Kidney glomerular epithelial cell (primary cell): ENCODE measurements around the gene SUB1.
"Not testable (repeated sequence)": the region's sequence is repeated elsewhere in the genome, so short reads cannot be mapped to it uniquely, and the experiment has no call there.

Source experiments
- DNase-seq: peaks from one replicate; lab custom pipeline; 2025; lab: John Stamatoyannopoulos, UW

SUB1 gene

DNA sequence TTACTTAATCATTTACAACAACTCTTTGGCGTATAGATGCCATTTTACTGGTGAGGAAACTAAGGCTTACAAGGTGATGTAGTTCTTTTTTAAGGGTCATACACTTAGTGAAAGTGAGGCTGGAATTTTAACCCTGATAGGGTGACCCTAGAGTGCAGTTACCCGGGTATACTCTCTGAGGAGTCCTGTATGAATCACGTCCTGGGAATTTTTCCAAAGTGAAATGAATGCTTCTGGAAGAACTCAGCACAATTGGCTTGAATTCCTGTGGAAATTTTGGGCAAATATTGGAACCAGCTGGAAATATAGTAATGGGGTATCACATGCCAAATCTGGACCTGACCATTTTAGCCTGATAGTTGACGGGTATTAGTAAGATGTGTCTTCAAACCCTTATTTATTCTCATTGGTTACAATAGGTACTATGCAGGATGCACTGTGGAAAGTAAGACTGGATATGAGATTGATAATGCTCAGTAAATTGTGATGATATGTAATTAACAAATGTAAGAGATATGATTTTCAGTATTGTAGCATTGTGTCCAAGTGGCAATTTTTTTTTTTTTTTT lies 14.8 kb downstream of the SUB1 start:
- peak; percentile 59 for DNase-seq

- DNase-seq, result no peak
These were observed 16.4 kb downstream of the SUB1 start for GRCh38 chr5:32601623-32602295.

DNA sequence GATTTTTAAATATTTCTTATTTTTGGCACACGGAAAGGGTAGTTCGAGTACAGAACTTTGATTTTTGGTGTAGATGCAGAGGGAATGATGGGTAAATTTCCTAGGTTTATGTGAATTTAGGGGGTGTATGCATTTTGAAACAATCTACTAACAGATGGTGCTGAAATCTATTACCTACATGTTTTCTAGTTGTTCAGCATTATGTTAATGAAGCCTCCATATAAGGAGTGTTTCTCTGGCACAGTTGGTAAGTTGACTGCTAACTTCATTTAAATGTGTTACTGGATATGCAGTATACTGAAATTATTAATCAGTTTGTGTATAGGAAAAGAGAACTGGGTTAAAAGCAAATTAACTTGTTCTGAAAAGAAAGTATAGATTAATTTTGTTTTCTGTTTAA lies 17.5 kb downstream of the SUB1 start:
- no peak for DNase-seq

- no peak for DNase-seq
These were observed 19.7 kb downstream of the SUB1 start for GRCh38 chr5:32604800-32605765.

- DNase-seq, result no peak
These were observed 20.4 kb downstream of the SUB1 start for GRCh38 chr5:32605766-32606152.

- DNase-seq, result peak; percentile 45
These were observed 27.0 kb downstream of the SUB1 start for GRCh38 chr5:32612134-32612888.

DNA sequence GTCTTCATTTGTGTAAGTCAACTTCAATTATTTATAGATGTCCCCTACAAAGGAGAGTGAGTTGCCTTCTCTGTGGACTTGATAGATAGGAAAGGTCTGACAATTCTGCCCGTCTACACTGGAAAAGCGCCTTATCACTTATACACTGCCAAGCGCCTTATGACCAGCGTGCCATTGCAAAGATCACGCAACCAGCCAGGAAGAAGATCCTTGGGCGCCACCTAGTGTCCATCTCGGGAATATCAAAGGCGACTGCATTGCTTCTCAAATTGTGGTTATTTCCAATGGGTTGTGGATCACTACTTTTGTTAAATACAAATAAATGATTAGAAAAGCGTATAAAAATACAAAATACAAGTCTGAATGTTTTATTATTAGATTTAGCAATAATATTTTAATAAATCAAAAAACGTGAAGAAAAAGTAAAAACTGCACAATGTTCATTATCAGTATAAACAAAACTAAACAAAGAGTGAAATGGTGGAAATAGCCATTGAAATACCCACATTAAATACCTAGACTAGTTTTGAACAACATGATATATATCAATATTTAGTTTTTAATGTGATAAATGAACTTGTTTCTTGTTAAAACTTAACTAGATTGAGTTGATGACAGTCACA lies 27.8 kb downstream of the SUB1 start:
- peak; percentile 68 for DNase-seq

DNA sequence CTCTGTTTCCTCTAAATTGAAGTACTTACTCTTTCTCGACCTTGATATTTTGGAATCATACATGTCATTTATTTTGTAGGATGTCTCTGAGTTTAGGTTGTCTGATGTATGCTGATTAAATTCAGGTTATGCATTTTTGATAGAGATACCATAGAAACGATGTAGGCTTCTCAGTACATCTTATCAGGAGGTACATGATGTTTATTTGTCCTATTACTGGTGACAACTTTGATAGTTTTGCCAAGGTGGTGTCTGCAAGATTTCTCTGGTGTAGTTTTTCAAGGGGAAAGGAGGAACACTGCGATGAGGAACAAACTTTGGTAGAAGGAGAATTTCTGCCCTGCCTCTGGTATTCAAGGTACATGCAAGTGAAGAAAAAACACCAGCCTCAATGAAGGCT lies 29.9 kb downstream of the SUB1 start:
- no peak for DNase-seq

GRCh38 chr5:32618962-32619361 lies 33.6 kb downstream of the SUB1 start:
- DNase-seq, result no peak

DNA sequence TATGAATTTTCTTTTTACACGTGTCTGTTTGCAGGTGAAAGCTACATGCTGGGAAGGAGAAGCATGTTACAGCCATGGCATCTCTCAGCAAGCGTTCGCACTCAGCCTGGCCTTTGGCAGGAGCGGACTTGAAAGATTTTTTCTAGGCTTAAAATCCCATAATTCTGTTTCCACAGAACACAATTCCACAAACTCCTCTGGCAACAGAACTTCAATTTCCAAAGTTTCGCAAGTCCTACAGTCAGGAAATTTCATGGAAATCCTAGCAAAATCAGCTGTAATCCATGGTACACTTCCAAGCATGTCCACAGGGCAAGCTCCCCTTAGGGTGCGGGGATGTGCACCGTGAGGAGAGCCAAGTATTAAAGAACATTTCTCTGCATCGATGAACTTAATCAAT lies 35.9 kb downstream of the SUB1 start:
- no peak for DNase-seq

DNA sequence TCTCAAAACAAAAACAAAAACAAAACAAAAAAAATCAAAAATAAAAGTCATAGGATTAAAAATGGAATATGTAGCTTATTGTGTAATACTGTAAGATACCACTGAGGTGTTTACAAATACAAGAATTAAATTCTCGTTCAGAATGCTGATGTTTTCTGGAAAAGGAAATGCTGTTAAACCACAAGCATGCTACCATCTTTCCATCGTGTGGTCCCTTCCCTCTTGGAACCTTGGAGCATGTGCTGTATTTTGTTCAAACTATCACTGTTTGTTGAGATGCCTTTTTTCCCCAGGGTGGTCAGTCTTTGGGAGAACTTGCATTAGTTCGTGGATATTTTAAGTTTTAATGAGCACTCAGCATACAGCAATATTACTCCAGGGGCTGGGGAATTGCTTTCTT lies 39.7 kb downstream of the SUB1 start:
- no peak for DNase-seq

DNA sequence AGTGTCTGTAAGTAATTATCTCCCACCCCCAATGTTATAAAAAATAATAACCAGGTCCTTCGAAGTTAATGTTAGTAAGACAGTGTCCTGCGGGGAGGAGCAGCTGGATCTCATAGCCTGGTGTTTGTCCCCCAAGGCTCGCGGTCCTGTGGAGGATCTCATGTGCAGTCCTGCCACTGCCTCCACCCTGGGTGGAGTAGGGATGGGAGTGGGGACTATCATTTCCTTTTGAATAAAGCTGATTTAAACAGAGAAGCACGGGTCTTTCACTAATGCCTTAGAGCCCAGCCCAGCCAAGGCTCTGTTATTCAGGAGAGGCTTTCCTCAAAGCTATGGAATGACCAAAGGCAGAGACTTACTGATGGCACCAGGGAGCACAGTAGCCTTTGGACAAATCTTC lies 40.2 kb downstream of the SUB1 start:
- no peak for DNase-seq

DNA sequence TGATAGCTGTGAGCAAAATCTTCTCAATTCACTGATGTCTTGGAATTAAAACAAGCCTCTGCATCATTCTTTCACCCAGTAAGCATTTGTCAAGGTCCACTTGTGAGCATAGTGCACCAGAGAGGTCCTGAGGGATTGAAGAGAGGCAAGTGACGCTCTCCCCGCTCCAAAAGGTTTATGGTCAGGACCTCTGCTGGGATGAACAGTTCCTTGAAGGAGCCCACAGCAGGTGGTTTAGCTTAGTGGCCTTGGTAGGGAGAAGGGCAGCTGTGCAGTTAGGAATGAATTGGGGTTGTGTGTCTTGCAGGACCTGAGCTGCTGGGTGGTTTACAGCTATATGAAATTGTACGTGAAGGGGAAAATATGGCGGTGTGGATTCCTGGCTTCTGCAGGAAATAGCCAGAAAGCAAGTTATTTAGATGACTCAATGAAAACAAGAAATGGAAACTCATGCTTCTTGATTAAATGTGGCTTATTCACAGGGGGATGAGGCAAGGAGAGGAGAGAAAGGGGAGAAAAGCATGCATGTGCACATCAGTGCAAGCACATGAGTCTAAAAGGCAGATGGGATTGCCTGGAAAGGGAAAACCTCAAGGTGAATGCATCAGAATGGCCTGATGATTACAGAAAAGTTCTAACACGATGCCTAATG lies 42.0 kb downstream of the SUB1 start:
- no peak for DNase-seq

- peak; percentile 85 for DNase-seq
These were observed 42.9 kb downstream of the SUB1 start for GRCh38 chr5:32628049-32628844.

DNA sequence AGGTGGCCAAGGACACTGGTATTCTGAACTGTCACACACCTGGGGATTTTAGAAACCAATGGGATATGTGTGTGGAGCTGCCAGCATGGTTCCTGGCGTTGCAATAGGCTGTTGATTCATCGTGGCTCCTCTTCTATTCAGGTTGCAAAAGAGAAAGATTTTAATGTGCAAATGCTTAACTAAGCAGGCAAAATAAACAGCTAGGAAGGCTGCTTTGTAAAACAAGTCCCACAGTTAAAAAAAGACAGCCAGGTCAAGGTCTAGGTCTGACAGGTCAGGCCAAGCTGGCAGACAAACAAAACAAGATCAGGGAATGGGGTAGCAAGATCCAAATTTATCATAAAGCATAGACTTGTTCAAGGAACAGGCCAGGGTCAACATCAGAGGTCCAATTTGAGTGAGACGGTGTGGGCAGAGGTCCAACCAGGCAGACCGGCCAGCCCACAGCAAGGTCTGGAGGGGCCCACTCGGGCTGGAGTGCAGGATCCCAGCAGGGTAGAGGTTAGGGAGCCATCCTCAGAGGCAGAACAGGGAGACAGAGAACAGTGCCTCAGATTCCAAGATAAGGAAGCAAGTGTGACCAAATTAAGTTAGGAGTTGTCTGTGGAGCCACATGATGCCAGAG lies 45.6 kb downstream of the SUB1 start:
- DNase-seq, result no peak

GRCh38 chr5:32633017-32633416 lies 47.7 kb downstream of the SUB1 start:
- DNase-seq, result not testable (repeated sequence)

- DNase-seq, result no peak
These were observed 53.0 kb downstream of the SUB1 start for GRCh38 chr5:32638309-32638708.

DNA sequence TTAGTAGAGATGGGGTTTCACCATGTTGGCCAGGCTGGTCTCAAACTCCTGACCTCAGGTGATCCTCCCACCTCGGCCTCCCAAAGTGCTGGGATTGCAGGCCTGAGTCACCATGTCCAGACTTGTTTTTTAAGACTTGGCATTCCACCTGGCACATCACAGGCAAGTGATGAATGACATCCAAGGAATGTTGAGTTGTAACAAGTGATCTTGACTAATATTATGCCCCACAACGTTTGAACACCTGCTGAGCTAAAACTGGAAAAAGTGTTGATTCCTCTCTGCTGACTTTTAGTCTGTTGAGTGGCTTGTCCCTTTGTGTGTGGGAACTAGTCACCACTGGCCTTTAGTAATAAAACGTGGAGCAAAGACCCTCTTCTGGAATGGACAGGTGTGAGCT lies 54.6 kb downstream of the SUB1 start:
- DNase-seq, result no peak

- DNase-seq, result peak; percentile 4
These were observed 57.1 kb downstream of the SUB1 start for GRCh38 chr5:32642276-32643002.
